Left ventricle myocardium inferior (tissue), 1 donor: ENCODE results near the gene HOXC11. TPM values are rescaled to one million over a fixed set of nuclear protein-coding genes. Genes with fewer than 3 reads are reported as not detected.

Source experiments
- DNase-seq: peaks from one replicate; pipeline ENCODE4 v3.0.0-alpha.2; 2020
- H3K27ac ChIP-seq: fragments of 200-600 bp; replicated peaks from 2 replicates; pipeline ENCODE4 v1.8.0; 2021
- H3K27me3 ChIP-seq: fragments of 200-600 bp; 2 replicates; pipeline ENCODE4 v1.8.0; 2021; ENCODE audit warnings: low read depth
- H3K36me3 ChIP-seq: fragments of 200-600 bp; 2 replicates; pipeline ENCODE4 v1.8.0; 2021
- H3K4me1 ChIP-seq: fragments of 200-600 bp; 2 replicates; pipeline ENCODE4 v1.8.0; 2021
- H3K4me3 ChIP-seq: fragments of 200-600 bp; 2 replicates; pipeline ENCODE4 v1.8.0; 2021; ENCODE audit warnings: mild to moderate bottlenecking, moderate library complexity
- H3K9me3 ChIP-seq: fragments of 200-600 bp; replicated peaks from 2 replicates; pipeline ENCODE4 v1.8.0; 2021
- intact Hi-C: fragments of 100-400 bp; cut with micrococcal nuclease; formaldehyde crosslinking; loops from one replicate; pipeline ENCODE4 v1.11.0; 2022
- total RNA-seq: library from RNA; stranded (reverse); fragmentation: NEBNext Ultra II Directional; extraction: Animal tissue kit (Norgen Biotek cat#: 25700); gene quantifications from one replicate; pipeline ENCODE4 v1.2.1, GENCODE V29; 2021
- TF ChIP-seq, protein P1 (sequence below): fragments of 200-600 bp; IDR thresholded peaks from 2 replicates; pipeline ENCODE4 v1.8.0; 2021; ENCODE audit warnings: antibody characterized with exemption, mild to moderate bottlenecking, borderline replicate concordance
- donor health status: DM: no; HTN: yes; CAD: no; lungs with severe emphysema.

The HOXC11 gene
- total RNA-seq, 1 donor from 2014 or later = not detected

DNA sequence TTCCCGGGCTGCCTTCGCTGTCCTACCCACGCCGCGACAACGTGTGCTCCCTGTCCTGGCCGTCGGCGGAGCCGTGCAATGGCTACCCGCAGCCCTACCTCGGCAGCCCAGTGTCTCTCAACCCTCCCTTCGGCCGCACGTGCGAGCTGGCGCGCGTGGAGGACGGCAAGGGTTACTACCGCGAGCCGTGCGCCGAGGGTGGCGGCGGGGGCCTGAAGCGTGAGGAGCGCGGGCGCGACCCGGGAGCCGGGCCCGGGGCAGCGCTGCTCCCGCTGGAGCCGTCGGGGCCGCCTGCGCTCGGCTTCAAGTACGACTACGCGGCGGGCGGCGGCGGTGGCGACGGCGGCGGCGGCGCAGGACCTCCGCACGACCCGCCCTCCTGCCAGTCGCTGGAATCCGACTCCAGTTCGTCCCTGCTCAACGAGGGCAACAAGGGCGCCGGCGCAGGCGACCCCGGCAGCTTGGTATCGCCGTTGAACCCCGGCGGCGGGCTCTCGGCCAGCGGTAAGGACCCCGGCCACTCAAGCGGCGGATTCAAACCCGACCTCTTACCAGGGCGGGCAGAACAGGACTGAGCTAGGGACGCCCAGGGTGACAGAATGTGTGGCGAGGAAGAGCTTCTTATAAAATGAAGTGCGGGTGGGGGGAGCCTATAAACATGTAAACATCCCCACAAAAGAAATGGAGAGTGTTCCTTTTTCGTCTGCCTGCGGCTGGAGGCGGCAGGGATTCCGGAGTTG is 17.7 kb upstream of the HOXC11 start:
- H3K27ac ChIP-seq = no peak overlapping the region
- peaks cover 12% of the 10 kb centered on the region for H3K4me1 ChIP-seq
- no peak overlapping the region for H3K4me3 ChIP-seq
- H3K9me3 ChIP-seq = no peaks in the 10 kb centered on the region
- no peak for DNase-seq
- H3K36me3 ChIP-seq = no peaks in the 10 kb centered on the region
- TF ChIP-seq, protein P1, sequence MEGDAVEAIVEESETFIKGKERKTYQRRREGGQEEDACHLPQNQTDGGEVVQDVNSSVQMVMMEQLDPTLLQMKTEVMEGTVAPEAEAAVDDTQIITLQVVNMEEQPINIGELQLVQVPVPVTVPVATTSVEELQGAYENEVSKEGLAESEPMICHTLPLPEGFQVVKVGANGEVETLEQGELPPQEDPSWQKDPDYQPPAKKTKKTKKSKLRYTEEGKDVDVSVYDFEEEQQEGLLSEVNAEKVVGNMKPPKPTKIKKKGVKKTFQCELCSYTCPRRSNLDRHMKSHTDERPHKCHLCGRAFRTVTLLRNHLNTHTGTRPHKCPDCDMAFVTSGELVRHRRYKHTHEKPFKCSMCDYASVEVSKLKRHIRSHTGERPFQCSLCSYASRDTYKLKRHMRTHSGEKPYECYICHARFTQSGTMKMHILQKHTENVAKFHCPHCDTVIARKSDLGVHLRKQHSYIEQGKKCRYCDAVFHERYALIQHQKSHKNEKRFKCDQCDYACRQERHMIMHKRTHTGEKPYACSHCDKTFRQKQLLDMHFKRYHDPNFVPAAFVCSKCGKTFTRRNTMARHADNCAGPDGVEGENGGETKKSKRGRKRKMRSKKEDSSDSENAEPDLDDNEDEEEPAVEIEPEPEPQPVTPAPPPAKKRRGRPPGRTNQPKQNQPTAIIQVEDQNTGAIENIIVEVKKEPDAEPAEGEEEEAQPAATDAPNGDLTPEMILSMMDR = no peak
- intact Hi-C loops = no loop called here
- H3K27me3 ChIP-seq = peaks cover 100% of the 10 kb centered on the region

- Histone ChIP-seq H3K27me3 (peaks cover 100% of the 10 kb centered on the region), H3K36me3 (no peaks in the 10 kb centered on the region), H3K4me3 (no peak overlapping the region), H3K27ac (no peak overlapping the region), H3K9me3 (no peaks in the 10 kb centered on the region), H3K4me1 (peaks cover 15% of the 10 kb centered on the region)
- intact Hi-C loops = no loop called here
- DNase-seq = no peak
- TF ChIP-seq, protein P1 = no peak
Observed at GRCh38 chr12:53955776-53956250, 17.1 kb upstream of the HOXC11 start.

DNA sequence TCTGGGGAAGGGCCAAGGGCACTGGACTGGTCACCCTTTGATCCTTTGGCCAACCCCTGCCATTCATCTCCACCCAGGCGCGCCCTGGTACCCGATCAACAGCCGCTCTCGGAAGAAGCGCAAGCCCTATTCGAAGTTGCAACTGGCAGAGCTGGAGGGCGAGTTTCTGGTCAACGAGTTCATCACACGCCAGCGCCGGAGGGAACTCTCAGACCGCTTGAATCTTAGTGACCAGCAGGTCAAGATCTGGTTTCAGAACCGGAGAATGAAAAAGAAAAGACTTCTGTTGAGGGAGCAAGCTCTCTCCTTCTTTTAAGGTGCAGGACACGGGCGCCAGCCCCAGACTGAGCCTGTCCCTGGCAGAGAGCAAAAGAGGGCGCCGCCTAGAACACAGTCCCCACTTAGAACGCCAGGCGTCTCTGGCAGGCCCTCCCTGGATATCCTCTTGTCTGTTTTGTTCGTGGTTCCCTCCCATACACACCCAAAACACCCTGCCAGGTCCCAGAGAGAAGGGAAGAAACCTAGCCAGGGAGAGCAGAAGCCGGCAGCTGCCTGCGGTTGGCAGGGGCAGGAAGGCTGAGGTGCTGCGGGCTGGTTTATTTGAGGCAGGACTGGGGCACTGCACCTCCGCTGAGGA is 16.6 kb upstream of the HOXC11 start:
- DNase-seq = no peak
- no peak overlapping the region for H3K27ac ChIP-seq
- intact Hi-C loops = no loop called here

DNA sequence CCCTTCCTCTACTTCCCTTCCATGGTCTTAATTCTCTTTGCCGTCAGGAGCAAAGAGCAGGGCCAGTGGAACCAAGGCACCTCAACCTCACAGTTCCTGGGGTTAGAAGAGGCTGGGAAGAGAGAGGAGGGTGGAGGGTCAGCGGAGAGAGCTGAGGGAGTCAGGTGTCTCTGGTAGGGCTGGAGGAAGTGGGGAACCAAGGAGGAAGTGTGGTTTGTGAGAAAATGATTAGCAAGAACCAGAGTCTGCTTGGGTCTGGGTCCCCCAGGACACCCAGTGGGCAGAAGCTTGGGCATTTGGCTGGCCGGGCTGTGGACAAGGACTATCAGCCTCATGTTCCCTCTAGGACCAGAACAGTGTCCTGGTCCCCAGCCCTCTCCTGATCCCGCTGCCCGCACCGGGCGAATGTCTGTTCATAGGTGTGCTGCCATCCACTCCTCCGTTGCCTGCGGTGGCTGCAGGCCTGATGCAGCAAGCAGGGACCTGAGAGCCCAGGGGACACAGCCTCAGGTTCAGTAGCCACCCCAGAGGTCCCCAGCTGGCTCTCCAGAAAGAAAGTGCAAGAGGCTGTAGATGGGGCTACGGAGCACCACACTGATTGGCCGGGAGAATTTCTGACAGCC is 15.9 kb upstream of the HOXC11 start:
- no peak for DNase-seq

More for the DNA sequence above, 16.6 kb upstream of the HOXC11 start:
- Histone ChIP-seq H3K36me3 (no peaks in the 10 kb centered on the region), H3K4me3 (no peak overlapping the region), H3K27me3 (peaks cover 100% of the 10 kb centered on the region), H3K9me3 (no peaks in the 10 kb centered on the region), H3K4me1 (peaks cover 15% of the 10 kb centered on the region)
- TF ChIP-seq, protein P1 = no peak

DNA sequence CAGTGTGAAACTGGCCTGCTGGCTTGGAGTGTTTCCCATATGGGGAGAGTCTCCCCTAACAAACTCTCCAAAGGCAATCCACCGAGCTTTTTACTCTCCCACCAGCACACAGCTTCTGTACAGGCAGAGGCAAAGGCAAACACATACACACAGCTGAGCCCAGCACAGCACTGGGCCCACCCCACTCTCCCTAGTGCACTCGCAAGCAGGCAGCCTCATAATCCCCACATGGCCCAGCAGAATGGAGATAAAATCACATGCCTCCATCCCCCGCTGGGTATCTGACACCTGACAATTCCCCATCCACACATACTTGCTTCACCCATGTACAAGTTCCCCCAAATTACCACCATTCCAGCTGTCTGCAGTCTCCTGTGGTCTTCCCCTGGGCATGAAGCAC is 14.8 kb upstream of the HOXC11 start:
- intact Hi-C loops = no loop called here
- H3K4me3 ChIP-seq = no peak overlapping the region
- peaks cover 10% of the 10 kb centered on the region for H3K4me1 ChIP-seq
- peaks cover 100% of the 10 kb centered on the region for H3K27me3 ChIP-seq
- TF ChIP-seq, protein P1 = no peak
- H3K9me3 ChIP-seq = no peaks in the 10 kb centered on the region
- H3K36me3 ChIP-seq = no peaks in the 10 kb centered on the region
- H3K27ac ChIP-seq = no peak overlapping the region
- no peak for DNase-seq

More for the DNA sequence above, 15.9 kb upstream of the HOXC11 start:
- intact Hi-C loops = no loop called here
- Histone ChIP-seq H3K4me3 (no peak overlapping the region), H3K27me3 (peaks cover 100% of the 10 kb centered on the region), H3K36me3 (no peaks in the 10 kb centered on the region), H3K27ac (no peak overlapping the region), H3K4me1 (peaks cover 13% of the 10 kb centered on the region), H3K9me3 (no peaks in the 10 kb centered on the region)
- TF ChIP-seq, protein P1 = no peak
